HS-5 (cell line): ENCODE results near the gene AGTPBP1.

Experiments
- DNase-seq: peaks from one replicate; pipeline ENCODE4 v3.0.0-alpha.2; 2012; ENCODE audit warnings: low read depth

The AGTPBP1 gene

GRCh38 chr9:85717220-85717619, 24.5 kb downstream of the AGTPBP1 start:
- no peak for DNase-seq

- no peak for DNase-seq
These were observed 25.5 kb downstream of the AGTPBP1 start for GRCh38 chr9:85716031-85716877.

GRCh38 chr9:85715587-85715986, 26.2 kb downstream of the AGTPBP1 start:
- no peak for DNase-seq

GRCh38 chr9:85713897-85714296, 27.9 kb downstream of the AGTPBP1 start:
- DNase-seq = no peak

GRCh38 chr9:85704744-85705143, 37.0 kb downstream of the AGTPBP1 start:
- no peak for DNase-seq

- DNase-seq = no peak
These were observed 38.4 kb downstream of the AGTPBP1 start for GRCh38 chr9:85703398-85703797.

- DNase-seq = no peak
These were observed 38.9 kb downstream of the AGTPBP1 start for GRCh38 chr9:85702726-85703289.

- DNase-seq = no peak
These were observed 39.6 kb downstream of the AGTPBP1 start for GRCh38 chr9:85702191-85702590.

GRCh38 chr9:85700330-85700729, 41.4 kb downstream of the AGTPBP1 start:
- no peak for DNase-seq

- DNase-seq = no peak
These were observed 53.4 kb downstream of the AGTPBP1 start for GRCh38 chr9:85688361-85688760.

- DNase-seq = no peak
These were observed 56.7 kb downstream of the AGTPBP1 start for GRCh38 chr9:85685081-85685480.

GRCh38 chr9:85676790-85677189, 65.0 kb downstream of the AGTPBP1 start:
- no peak for DNase-seq

- no peak for DNase-seq
These were observed 74.4 kb downstream of the AGTPBP1 start for GRCh38 chr9:85667374-85667773.

GRCh38 chr9:85666086-85666485, 75.7 kb downstream of the AGTPBP1 start:
- DNase-seq = no peak

GRCh38 chr9:85662573-85662972, 79.2 kb downstream of the AGTPBP1 start:
- no peak for DNase-seq

GRCh38 chr9:85658716-85659115, 83.0 kb downstream of the AGTPBP1 start:
- no peak for DNase-seq

GRCh38 chr9:85653153-85653552, 88.6 kb downstream of the AGTPBP1 start:
- no peak for DNase-seq

GRCh38 chr9:85647571-85647970, 94.2 kb downstream of the AGTPBP1 start:
- no peak for DNase-seq

GRCh38 chr9:85645909-85646627, 95.7 kb downstream of the AGTPBP1 start:
- no peak for DNase-seq

GRCh38 chr9:85640425-85640824, 101.3 kb downstream of the AGTPBP1 start:
- no peak for DNase-seq

GRCh38 chr9:85639675-85640186, 102.0 kb downstream of the AGTPBP1 start:
- no peak for DNase-seq

GRCh38 chr9:85631809-85632208, 109.9 kb downstream of the AGTPBP1 start:
- DNase-seq = no peak

- DNase-seq = no peak
These were observed 111.1 kb downstream of the AGTPBP1 start for GRCh38 chr9:85630676-85631075.
